GM12892 (cell line): ENCODE results near the gene CSN2.

Source experiments
- POLR2A ChIP-seq: IDR thresholded peaks from 2 replicates; pipeline ENCODE4 v1.6.1; 2011; ENCODE audit warnings: low read depth, low read length, control low read depth
- POLR2AphosphoS5 ChIP-seq: IDR thresholded peaks from 2 replicates; pipeline ENCODE4 v1.6.1; 2011; ENCODE audit warnings: low read depth, low read length, control low read depth

DNA sequence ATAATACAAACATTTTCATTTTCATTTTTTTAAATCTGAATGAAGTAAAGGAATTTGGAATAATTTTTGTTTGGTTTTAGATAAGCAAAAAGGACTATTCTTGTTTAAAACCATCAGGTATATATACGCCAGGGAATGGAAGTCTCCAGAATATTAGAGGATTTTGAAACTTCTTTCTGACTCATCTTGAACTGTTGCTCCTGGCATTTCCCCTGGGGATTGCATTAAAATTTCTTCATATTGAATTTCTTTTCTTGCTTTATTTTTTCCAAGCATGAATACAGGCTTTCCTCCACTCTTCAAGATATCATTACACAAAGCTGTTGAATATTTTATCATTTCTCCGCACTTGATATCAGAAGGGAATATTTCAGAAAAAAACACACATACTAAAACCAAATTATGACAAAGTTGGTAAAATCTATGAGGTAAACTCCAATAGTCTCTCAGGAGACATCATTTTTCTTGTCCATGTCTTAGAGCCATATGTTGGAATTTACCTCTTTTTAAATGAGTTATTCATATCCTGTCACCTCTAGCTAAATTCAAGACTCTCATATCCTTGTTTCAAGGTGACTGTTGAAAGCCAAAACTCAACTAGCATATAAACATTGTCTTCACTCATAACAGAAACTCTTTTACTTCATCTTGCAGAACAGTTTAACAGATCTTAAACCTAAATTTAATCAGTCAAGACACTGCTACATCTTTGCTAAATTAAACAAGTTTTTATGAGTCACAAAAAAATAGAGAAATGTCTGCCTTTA is 55.3 kb downstream of the CSN2 start:
- TF ChIP-seq POLR2AphosphoS5: no peak
- TF ChIP-seq POLR2A: no peak
